HEK293 (cell line): ENCODE data around the gene ABHD16A.

Experiments used
- BCL11A ChIP-seq: fragments of 450-650 bp; formaldehyde crosslinking; IDR thresholded peaks from 2 replicates; pipeline ENCODE4 v1.5.1; 2016; ENCODE audit warnings: low read depth, missing biosample characterization, missing genetic modification characterization
- GLI2 ChIP-seq: fragments of 450-650 bp; formaldehyde crosslinking; IDR thresholded peaks from 2 replicates; pipeline ENCODE4; 2017; ENCODE audit warnings: missing biosample characterization, missing genetic modification characterization, low read depth, borderline replicate concordance
- HIC1 ChIP-seq: fragments of 450-650 bp; formaldehyde crosslinking; IDR thresholded peaks from 2 replicates; pipeline ENCODE4 v1.5.1; 2016; ENCODE audit warnings: missing biosample characterization, missing genetic modification characterization
- PATZ1 ChIP-seq: fragments of 450-650 bp; formaldehyde crosslinking; IDR thresholded peaks from 2 replicates; pipeline ENCODE4 v1.5.1; 2016; ENCODE audit warnings: missing biosample characterization, missing genetic modification characterization
- PBX3 ChIP-seq: sonication (generic); formaldehyde crosslinking; IDR thresholded peaks from 2 replicates; pipeline ENCODE4 v1.8.1; 2022; ENCODE audit warnings: mild to moderate bottlenecking, moderate library complexity, missing genetic modification reagents
- PRDM1 ChIP-seq: fragments of 450-650 bp; formaldehyde crosslinking; IDR thresholded peaks from 2 replicates; pipeline ENCODE4; 2016; ENCODE audit warnings: missing biosample characterization, missing genetic modification characterization
- SP3 ChIP-seq: fragments of 450-650 bp; formaldehyde crosslinking; IDR thresholded peaks from 2 replicates; pipeline ENCODE4 v1.5.1; 2016; ENCODE audit warnings: missing biosample characterization, missing genetic modification characterization
- ZBTB8A ChIP-seq: fragments of 450-650 bp; formaldehyde crosslinking; IDR thresholded peaks from 2 replicates; pipeline ENCODE4 v1.5.1; 2016; ENCODE audit warnings: missing biosample characterization, missing genetic modification characterization
- ZFHX2 ChIP-seq: fragments of 450-650 bp; formaldehyde crosslinking; conservative IDR thresholded peaks from 2 replicates; pipeline ENCODE4 v1.5.1; 2016; ENCODE audit warnings: missing biosample characterization, missing genetic modification characterization
- ZFP3 ChIP-seq: fragments of 450-650 bp; formaldehyde crosslinking; IDR thresholded peaks from 2 replicates; pipeline ENCODE4 v1.5.1; 2016; ENCODE audit warnings: low read depth, missing biosample characterization, missing genetic modification characterization
- ZFP69B ChIP-seq: fragments of 450-650 bp; formaldehyde crosslinking; IDR thresholded peaks from 2 replicates; pipeline ENCODE4 v1.5.1; 2016; ENCODE audit warnings: missing biosample characterization, missing genetic modification characterization
- ZNF114 ChIP-seq: fragments of 450-650 bp; formaldehyde crosslinking; IDR thresholded peaks from 2 replicates; pipeline ENCODE4 v1.5.0; 2017; ENCODE audit warnings: missing biosample characterization, missing genetic modification characterization
- ZNF18 ChIP-seq: fragments of 450-650 bp; formaldehyde crosslinking; IDR thresholded peaks from 2 replicates; pipeline ENCODE4 v1.5.1; 2016; ENCODE audit warnings: missing biosample characterization, missing genetic modification characterization
- ZNF202 ChIP-seq: fragments of 450-650 bp; formaldehyde crosslinking; IDR thresholded peaks from 2 replicates; pipeline ENCODE4 v1.5.1; 2016; ENCODE audit warnings: missing biosample characterization, missing genetic modification characterization, borderline replicate concordance
- ZNF266 ChIP-seq: fragments of 450-650 bp; formaldehyde crosslinking; IDR thresholded peaks from 2 replicates; pipeline ENCODE4 v1.5.1; 2016; ENCODE audit warnings: missing biosample characterization, missing genetic modification characterization, low read depth
- ZNF394 ChIP-seq: fragments of 450-650 bp; formaldehyde crosslinking; IDR thresholded peaks from 2 replicates; pipeline ENCODE4 v1.5.1; 2016; ENCODE audit warnings: missing biosample characterization, missing genetic modification characterization, mild to moderate bottlenecking, moderate library complexity, borderline replicate concordance
- ZNF404 ChIP-seq: fragments of 450-650 bp; formaldehyde crosslinking; IDR thresholded peaks from 2 replicates; pipeline ENCODE4 v1.5.1; 2017; ENCODE audit warnings: missing biosample characterization, missing genetic modification characterization
- ZNF449 ChIP-seq: fragments of 450-650 bp; formaldehyde crosslinking; IDR thresholded peaks from 2 replicates; pipeline ENCODE4 v1.5.1; 2017; ENCODE audit warnings: missing biosample characterization, mild to moderate bottlenecking, missing genetic modification characterization, moderate library complexity
- ZNF48 ChIP-seq: fragments of 450-650 bp; formaldehyde crosslinking; IDR thresholded peaks from 2 replicates; pipeline ENCODE4 v1.5.1; 2016; ENCODE audit warnings: missing biosample characterization, missing genetic modification characterization
- ZNF501 ChIP-seq: fragments of 450-650 bp; formaldehyde crosslinking; IDR thresholded peaks from 2 replicates; pipeline ENCODE4 v1.5.1; 2016; ENCODE audit warnings: missing biosample characterization, missing genetic modification characterization
- ZNF596 ChIP-seq: fragments of 450-650 bp; IDR thresholded peaks from 2 replicates; pipeline ENCODE4 v1.5.0; 2018; ENCODE audit warnings: missing biosample characterization, mild to moderate bottlenecking, missing genetic modification characterization, moderate library complexity
- ZNF639 ChIP-seq: fragments of 450-650 bp; formaldehyde crosslinking; IDR thresholded peaks from 2 replicates; pipeline ENCODE4 v1.5.1; 2016; ENCODE audit warnings: missing biosample characterization, missing genetic modification characterization
- ZNF670 ChIP-seq: fragments of 450-650 bp; formaldehyde crosslinking; IDR thresholded peaks from 2 replicates; pipeline ENCODE4 v1.5.1; 2016; ENCODE audit warnings: missing biosample characterization, missing genetic modification characterization, low read depth
- ZNF701 ChIP-seq: fragments of 450-650 bp; formaldehyde crosslinking; IDR thresholded peaks from 2 replicates; pipeline ENCODE4 v1.5.1; 2016; ENCODE audit warnings: missing biosample characterization, missing genetic modification characterization
- ZNF704 ChIP-seq: fragments of 450-650 bp; formaldehyde crosslinking; IDR thresholded peaks from 2 replicates; pipeline ENCODE4 v1.5.1; 2016; ENCODE audit warnings: missing biosample characterization, missing genetic modification characterization
- ZNF791 ChIP-seq: fragments of 450-650 bp; formaldehyde crosslinking; IDR thresholded peaks from 2 replicates; pipeline ENCODE4 v1.5.1; 2016; ENCODE audit warnings: missing biosample characterization, missing genetic modification characterization
- ZNF837 ChIP-seq: fragments of 450-650 bp; formaldehyde crosslinking; IDR thresholded peaks from 2 replicates; pipeline ENCODE4 v1.5.1; 2016; ENCODE audit warnings: missing biosample characterization, missing genetic modification characterization
- ZNF843 ChIP-seq: fragments of 450-650 bp; formaldehyde crosslinking; IDR thresholded peaks from 2 replicates; pipeline ENCODE4 v1.5.1; 2016; ENCODE audit warnings: missing biosample characterization, missing genetic modification characterization
- ZSCAN16 ChIP-seq: fragments of 450-650 bp; formaldehyde crosslinking; IDR thresholded peaks from 2 replicates; pipeline ENCODE4 v1.5.1; 2016; ENCODE audit warnings: missing biosample characterization, missing genetic modification characterization
- ZXDB ChIP-seq: fragments of 450-650 bp; formaldehyde crosslinking; IDR thresholded peaks from 2 replicates; pipeline ENCODE4 v1.5.1; 2016; ENCODE audit warnings: missing biosample characterization, missing genetic modification characterization

The ABHD16A gene

GRCh38 chr6:31734821-31735406 is 31.8 kb upstream of the ABHD16A start (continued):
- TF ChIP-seq ZNF18 (tag by site-specific recombination) (no peak), ZFHX2 (tag by site-specific recombination) (no peak; the same call in 1 of the 2 replicates), ZNF501 (tag by site-specific recombination) (no peak), HIC1 (tag by site-specific recombination) (peak; percentile 88), ZNF701 (no peak), ZNF843 (tag by site-specific recombination) (peak; percentile 46), ZNF202 (tag by site-specific recombination) (no peak), PATZ1 (peak; percentile 89), ZNF449 (tag by site-specific recombination) (no peak), ZNF394 (tag by site-specific recombination) (peak; percentile 49; the same call in 1 of the 2 replicates), ZNF48 (tag by site-specific recombination) (no peak), ZNF596 (tag by site-specific recombination) (no peak), ZNF404 (tag by site-specific recombination) (no peak), SP3 (tag by site-specific recombination) (peak; percentile 83), GLI2 (no peak), ZNF266 (tag by site-specific recombination) (no peak), ZNF639 (tag by site-specific recombination) (no peak; the same call in 1 of the 2 replicates), ZNF704 (tag by site-specific recombination) (no peak), ZNF837 (tag by site-specific recombination) (no peak), ZFP3 (tag by site-specific recombination) (no peak), ZNF114 (tag by site-specific recombination) (no peak), ZFP69B (peak; percentile 99), ZXDB (tag by site-specific recombination) (peak; percentile 51), ZNF670 (no peak), BCL11A (tag by site-specific recombination) (0 out of 2 replicates have a peak, but pooled peaks have one; percentile 47), ZNF791 (tag by site-specific recombination) (no peak), PRDM1 (tag by site-specific recombination) (peak; percentile 99), ZSCAN16 (tag by site-specific recombination) (no peak), PBX3 (CRISPR knock-in tag) (no peak), ZBTB8A (tag by site-specific recombination) (no peak)
